NB4 (cell line): ENCODE results near the gene ABHD18.

ENCODE experiments used
- MYC ChIP-seq: IDR thresholded peaks from 2 replicates; pipeline ENCODE4 v1.6.1; 2011; ENCODE audit warnings: low read depth, low read length
- POLR2A ChIP-seq: IDR thresholded peaks from 2 replicates; pipeline ENCODE4 v1.6.1; 2011; ENCODE audit warnings: mild to moderate bottlenecking; ENCODE audit not compliant: insufficient read length; ENCODE audit errors: extremely low read depth
- TF ChIP-seq, protein P1 (sequence below): IDR thresholded peaks from one replicate; pipeline ENCODE4 v1.5.1; 2012; ENCODE audit warnings: low read depth, low read length
- TF ChIP-seq, protein P2 (sequence below): IDR thresholded peaks from 2 replicates; pipeline ENCODE4 v1.6.1; 2011; ENCODE audit warnings: low read depth, low read length

DNA sequence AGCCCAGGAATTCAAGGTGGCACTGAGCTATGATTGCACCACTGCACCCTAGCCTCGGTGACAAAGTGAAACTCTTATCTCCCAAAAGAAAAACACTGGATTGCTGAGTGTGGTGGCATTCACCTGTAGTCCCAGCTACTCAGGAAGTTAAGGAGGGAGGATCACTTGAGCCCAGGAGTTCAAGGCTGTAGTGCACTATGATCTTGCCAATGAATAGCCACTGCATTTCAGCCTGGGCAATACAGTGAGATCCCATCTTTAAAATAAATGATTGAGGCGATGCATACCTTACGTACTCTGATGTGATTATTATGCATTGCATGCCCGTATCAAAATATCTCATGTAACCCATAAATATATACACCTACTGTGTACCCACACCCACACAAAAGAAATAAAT is 64.7 kb downstream of the ABHD18 start:
- TF ChIP-seq POLR2A = no peak
- TF ChIP-seq, protein P1, sequence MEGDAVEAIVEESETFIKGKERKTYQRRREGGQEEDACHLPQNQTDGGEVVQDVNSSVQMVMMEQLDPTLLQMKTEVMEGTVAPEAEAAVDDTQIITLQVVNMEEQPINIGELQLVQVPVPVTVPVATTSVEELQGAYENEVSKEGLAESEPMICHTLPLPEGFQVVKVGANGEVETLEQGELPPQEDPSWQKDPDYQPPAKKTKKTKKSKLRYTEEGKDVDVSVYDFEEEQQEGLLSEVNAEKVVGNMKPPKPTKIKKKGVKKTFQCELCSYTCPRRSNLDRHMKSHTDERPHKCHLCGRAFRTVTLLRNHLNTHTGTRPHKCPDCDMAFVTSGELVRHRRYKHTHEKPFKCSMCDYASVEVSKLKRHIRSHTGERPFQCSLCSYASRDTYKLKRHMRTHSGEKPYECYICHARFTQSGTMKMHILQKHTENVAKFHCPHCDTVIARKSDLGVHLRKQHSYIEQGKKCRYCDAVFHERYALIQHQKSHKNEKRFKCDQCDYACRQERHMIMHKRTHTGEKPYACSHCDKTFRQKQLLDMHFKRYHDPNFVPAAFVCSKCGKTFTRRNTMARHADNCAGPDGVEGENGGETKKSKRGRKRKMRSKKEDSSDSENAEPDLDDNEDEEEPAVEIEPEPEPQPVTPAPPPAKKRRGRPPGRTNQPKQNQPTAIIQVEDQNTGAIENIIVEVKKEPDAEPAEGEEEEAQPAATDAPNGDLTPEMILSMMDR = no peak
- TF ChIP-seq, protein P2, sequence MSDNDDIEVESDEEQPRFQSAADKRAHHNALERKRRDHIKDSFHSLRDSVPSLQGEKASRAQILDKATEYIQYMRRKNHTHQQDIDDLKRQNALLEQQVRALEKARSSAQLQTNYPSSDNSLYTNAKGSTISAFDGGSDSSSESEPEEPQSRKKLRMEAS = no peak
- TF ChIP-seq MYC = no peak
